Measurements from ENCODE around the gene ACP7.

ACP7 gene

GRCh38 chr19:39147480-39147879, 63.3 kb downstream of the ACP7 start:
- H3K27ac ChIP-seq = no peak overlapping the region

GRCh38 chr19:39148939-39149529, 64.9 kb downstream of the ACP7 start:
- TF ChIP-seq CTCF (IDR thresholded peaks at IDR 0.05) = no peak
- TF ChIP-seq ZFX (IDR thresholded peaks at IDR 0.05; ENCODE audit: borderline replicate concordance) = no peak
- no peak overlapping the region for H3K27ac ChIP-seq

More at GRCh38 chr19:39147480-39147879, 63.3 kb downstream of the ACP7 start:
- TF ChIP-seq ZFX (IDR thresholded peaks at IDR 0.05; ENCODE audit: borderline replicate concordance) = no peak
- TF ChIP-seq CTCF (IDR thresholded peaks at IDR 0.05) = no peak

GRCh38 chr19:39150235-39150634, 66.1 kb downstream of the ACP7 start:
- no peak for TF ChIP-seq CTCF (IDR thresholded peaks at IDR 0.05)
- no peak for TF ChIP-seq ZFX (IDR thresholded peaks at IDR 0.05; ENCODE audit: borderline replicate concordance)
- no peak overlapping the region for H3K27ac ChIP-seq

GRCh38 chr19:39150807-39151600, 66.8 kb downstream of the ACP7 start:
- TF ChIP-seq CTCF (IDR thresholded peaks at IDR 0.05) = no peak
- no peak for TF ChIP-seq ZFX (IDR thresholded peaks at IDR 0.05; ENCODE audit: borderline replicate concordance)
- no peak overlapping the region for H3K27ac ChIP-seq

GRCh38 chr19:39152066-39152465, 67.9 kb downstream of the ACP7 start:
- no peak for TF ChIP-seq CTCF (IDR thresholded peaks at IDR 0.05)
- no peak for TF ChIP-seq ZFX (IDR thresholded peaks at IDR 0.05; ENCODE audit: borderline replicate concordance)
- H3K27ac ChIP-seq = peak overlapping the region; percentile 97

- TF ChIP-seq ZFX (IDR thresholded peaks at IDR 0.05; ENCODE audit: borderline replicate concordance) = no peak
- TF ChIP-seq CTCF (IDR thresholded peaks at IDR 0.05) = no peak
- H3K27ac ChIP-seq = peak overlapping the region; percentile 97
Measured at GRCh38 chr19:39154100-39154628, 70.0 kb downstream of the ACP7 start.

GRCh38 chr19:39154629-39155100, 70.5 kb downstream of the ACP7 start:
- peak overlapping the region; percentile 97 for H3K27ac ChIP-seq
- TF ChIP-seq ZFX (IDR thresholded peaks at IDR 0.05; ENCODE audit: borderline replicate concordance) (no peak), CTCF (IDR thresholded peaks at IDR 0.05) (peak; percentile 34)

All from 22Rv1 (cell line).